Left hindlimb (tissue), 1 donor: ENCODE data around the gene UACA.

ENCODE experiments used
- DNase-seq: peaks from one replicate; pipeline ENCODE4 v3.0.0-alpha.2; 2018

UACA gene

DNA sequence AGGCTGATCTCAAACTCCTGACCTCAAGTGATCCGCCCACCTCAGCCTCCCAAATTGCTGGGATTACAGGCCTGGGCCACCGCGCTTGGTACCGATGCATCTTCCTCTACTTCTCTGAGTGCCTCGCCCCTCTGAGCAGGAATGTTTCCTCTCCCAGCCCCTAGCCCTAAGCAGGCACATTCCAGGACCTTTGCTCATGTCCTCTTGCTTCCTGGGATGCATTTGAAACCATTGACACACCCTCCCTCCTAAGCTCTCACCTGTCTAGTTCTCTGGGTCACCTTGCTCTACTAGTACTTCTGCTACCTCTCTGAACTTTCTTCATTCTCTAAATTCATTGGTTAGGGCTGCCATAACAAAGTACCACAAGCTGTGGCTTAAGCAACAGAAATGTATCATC, 17.9 kb upstream of the UACA start:
- no peak for DNase-seq

- no peak for DNase-seq
These were observed 15.1 kb upstream of the UACA start for GRCh38 chr15:70778258-70779076.

DNA sequence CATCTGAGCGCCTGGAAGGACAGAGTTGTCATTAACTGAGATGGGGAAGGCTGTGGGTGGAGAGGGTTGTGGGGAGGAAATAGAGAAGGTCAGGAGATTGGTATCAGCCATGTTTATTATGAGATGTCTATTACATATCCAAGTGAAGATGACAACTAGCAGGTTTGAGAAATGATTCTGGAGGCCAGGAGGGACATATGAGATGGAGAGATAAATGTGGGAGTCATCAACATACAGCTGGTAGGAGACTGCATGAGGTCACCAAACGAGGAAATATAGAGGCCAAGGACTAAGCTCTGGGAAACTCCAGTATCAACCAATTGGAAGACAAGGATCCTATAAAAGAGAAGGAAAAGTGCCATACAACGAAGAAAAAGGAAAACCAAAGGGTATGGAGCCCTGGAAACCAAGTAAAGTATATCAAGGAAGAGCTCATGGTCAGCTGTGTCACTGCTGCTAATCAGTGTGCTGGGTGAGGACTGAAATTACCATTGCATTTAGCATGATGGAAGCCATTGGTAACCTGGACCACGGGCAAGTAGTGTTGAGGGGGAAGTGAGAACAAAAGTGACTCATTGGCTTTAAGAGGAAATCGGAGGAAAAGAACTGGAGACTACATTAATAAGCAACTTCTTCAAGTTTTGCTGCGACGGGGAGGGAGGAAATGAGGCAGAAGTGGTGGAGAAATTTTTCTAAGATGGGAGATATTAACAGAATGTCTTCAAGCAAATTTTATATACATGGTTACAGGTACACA, 14.0 kb upstream of the UACA start:
- DNase-seq = no peak

DNA sequence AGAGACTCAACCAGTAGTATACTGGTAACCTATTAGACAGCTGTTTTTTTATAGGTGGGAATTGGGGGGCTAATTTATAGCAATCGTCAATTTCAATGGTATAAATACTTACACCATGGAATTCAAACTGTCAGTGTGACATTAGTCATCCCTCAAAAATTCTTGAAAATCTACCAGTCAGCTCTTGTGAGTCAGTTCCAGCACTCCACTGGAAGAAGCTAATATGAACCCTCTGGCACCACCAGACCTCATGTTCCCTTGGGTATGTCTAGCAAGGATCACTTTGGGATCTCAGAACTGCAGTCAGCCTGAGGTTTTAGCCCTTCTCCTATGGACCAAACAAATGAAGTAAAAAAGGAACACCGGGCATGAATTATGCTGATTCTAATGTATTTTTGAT, 11.8 kb upstream of the UACA start:
- no peak for DNase-seq

DNA sequence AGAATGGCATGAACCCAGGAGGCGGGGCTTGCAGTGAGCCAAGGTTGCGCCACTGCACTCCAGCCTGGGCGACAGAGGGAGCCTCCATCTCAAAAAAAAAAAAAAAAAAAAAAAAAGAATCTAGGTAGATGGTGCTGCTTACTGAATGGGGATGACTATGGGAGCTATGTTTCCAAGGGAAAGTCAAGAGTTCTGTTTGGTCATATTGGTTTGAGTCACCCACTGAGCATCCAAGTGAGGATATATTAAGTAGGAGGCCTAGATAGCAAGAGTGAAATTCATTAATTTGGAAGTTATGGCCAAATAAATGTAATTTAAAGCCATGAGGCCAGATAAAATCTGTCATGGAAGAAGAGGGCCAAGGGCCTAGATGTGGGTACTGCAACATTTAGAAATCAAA, 9.0 kb upstream of the UACA start:
- no peak for DNase-seq

DNA sequence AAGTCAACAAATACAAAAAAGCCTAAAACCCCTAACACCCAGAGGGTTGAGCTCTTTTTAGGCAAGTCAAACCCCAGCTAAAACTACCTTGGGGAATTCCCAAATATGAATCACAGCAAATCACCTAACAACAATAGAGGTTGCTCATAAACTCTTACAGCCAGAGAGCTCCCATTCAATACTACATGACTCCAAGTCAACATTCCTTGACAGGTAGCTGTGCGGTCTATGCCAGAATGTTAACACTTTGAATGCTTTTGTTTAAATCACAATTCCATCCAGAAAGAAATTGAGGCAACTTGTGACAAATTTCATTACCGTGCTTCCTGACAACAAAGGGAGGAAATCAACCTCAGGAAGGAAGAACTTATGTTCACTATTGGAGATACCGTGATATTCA, 7.5 kb upstream of the UACA start:
- DNase-seq = no peak

DNA sequence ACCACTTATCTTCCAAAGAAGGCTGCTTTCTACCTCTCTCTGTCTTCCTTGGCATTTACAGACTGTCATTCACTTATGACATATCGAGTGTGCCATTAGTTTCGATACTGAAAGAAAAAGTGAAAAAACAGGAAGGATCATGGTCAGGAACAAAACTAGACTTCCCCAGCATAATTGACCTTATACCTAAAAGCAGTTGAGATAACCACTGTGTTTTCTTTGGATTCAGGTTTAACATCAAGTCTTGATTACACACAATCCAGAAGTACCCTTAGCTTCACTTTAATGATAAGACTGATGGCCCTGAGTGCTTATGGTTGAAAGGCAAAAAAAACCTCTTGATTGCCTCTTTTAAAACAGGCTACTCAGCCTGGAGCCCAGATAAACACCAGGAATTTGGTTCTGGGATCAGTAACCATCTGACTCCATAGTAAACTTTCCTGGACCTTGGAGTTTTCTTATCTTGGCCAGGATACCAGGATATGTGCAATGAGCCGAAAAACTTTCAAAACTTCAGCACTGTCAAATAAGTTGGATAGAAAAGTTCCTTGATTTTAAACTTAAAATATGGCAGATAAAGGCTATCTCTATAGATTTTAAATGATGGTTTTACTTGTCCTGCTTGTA, 5.0 kb upstream of the UACA start:
- no peak for DNase-seq

DNA sequence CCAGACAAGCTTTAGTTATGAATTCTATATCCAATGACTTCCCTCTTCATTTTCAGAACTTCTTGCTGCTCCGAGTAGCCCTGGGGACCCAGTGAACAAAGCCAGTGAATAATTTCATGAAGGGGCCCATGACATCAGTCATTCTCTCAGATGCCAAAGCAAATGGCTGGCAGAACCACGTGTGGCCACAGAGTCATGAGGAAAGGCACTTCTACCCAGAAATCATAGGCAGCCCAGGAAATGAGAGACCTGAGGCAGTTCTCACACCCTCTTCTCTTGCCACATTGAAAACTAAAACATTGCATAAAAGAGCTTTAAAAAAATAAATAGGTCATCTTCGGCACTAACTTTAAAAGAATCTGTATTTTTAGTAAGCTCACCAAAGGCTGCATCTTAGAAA, 4.3 kb upstream of the UACA start:
- no peak for DNase-seq

DNA sequence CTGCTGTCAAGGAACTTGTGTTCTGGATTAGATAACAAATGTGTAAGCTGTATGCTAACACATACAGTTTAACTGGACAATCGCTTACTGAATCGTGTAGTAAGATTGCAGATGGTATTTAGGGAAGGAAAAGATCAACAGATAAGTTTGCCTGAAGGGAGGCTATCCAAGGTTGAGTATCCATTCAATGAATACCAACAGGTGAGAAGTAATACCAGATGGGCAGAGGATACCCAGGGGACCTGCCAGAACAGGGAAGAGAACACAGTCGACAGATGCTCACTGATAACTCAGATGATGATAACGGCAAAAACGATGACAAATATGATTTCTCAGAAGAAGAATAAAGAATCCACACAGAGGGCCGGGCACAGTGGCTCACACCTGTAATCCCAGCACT, 3.2 kb upstream of the UACA start:
- no peak for DNase-seq

DNA sequence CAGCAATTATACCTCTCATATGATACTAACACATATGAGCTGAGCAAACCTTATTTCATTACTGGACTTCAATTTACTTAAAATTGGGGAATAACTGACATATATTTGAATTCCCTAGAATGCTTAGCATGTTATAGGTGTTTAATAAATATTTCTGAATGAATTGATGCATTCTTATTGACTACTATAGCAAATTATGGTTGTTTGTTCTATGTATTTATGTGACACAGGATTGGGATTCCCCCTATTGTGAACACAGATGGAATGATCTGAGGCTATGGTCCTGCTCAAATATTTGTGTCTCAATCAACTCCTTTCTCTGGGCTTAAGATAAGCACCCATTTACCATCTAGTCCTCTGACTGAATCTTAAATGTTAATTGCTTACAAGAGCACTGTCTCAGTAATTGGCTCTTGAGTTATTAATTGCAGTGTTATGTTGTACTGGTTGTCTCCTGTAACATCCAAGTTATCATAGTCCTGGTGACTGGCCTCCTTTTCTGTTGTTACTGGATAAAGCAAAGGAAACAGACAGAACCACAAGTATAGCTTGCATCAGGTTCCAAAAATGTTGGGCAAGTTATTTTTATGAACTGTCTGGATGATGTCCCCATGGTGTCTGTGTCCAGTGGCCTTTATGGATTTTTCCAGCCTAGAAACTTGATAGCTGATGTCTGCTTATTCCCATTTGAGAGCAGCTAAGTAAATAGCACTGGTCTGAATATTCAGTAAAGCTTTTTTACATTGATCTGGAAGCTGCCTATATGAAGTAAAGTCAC, 2.3 kb upstream of the UACA start:
- DNase-seq = no peak

DNA sequence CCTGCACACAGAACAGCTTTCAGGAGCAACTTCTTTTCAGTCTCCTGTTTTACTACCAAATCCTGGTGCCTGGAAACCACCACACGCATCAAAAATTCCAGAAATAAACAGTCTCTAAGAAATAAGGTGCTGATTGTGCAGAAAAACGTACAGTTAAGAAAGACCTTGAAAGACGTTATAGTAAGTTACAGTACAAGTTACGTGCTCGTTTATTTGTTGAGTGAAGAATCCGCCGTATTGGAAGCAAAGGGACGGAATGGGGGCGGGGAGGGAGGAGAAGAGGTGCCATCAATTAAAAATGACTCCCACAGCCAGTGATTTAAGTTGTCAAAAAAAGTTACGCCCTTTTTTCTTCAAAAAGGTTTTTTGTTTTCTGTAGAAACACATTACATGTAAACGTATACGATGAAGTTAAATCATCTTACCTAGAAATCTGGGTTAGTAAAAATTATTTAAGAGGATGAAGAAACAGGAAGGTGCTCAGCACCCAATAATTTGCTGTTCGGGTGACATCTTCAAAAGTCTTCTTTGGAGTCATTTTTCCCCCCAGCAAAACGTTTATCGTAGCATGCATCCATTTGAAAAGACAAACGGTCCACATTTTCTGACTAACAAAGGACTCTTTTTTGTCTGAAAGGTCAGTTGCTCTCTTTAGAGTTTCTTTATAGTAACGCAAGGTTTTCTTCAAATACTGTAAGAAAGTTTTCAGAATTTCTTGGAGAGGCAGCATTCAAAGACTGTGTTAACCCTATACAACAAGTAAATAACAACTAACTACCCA, 782 bp upstream of the UACA start:
- peak; percentile 49 for DNase-seq

- peak; percentile 52 for DNase-seq
These were observed 764 bp downstream of the UACA start for GRCh38 chr15:70762469-70763119.

GRCh38 chr15:70761931-70762468, 1.4 kb downstream of the UACA start:
- no peak for DNase-seq

DNA sequence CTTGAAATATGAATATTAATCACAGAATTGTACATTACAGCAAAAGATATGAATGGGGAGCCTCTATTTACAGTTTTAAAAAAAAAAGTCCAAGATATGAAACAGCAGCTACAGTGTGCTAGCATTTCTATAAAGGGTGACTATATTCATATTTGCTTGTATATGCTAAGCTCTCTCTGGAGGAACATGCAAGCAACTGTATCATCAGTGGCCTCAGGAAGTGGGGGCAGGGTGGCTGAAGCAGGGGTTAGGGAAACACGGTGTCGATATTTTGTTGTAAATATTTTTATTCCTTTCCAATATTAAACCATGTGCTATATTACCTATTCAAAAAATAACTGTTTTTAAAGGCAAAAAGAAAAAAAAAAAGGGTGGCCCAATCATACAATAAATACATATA, 2.3 kb downstream of the UACA start:
- no peak for DNase-seq

DNA sequence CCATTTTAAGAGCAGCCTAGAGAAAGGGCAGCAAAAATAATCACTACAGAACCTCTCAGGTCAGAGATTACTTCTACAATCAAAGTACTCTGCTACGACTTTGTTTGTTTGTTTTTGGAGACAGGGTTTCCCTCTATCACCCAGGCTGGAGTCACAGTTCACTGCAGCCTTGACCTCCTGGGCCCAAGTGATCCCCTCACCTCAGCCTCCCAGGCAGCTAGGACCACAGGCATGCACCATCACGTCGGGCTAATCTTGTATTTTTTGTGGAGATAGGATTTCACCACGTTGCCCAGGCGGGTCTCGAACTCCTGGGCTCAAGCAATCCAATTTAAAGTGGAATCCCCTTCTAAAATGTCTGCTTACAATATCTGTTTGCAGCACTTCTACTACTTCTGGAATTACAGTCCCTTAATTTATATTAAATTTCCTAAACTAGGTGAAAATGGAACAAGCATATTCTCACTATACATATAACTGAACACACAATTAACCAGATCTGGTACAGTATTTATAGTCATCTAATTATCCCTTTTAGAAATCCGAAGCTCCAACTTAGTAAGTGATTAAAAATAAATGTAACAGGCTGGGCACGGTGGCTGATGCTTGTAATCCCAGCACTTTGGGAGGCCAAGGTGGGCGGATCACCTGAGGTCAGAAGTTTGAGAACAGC, 4.4 kb downstream of the UACA start:
- no peak for DNase-seq

GRCh38 chr15:70757627-70758026, 5.7 kb downstream of the UACA start:
- DNase-seq = no peak

GRCh38 chr15:70754862-70755261, 8.5 kb downstream of the UACA start:
- no peak for DNase-seq

DNA sequence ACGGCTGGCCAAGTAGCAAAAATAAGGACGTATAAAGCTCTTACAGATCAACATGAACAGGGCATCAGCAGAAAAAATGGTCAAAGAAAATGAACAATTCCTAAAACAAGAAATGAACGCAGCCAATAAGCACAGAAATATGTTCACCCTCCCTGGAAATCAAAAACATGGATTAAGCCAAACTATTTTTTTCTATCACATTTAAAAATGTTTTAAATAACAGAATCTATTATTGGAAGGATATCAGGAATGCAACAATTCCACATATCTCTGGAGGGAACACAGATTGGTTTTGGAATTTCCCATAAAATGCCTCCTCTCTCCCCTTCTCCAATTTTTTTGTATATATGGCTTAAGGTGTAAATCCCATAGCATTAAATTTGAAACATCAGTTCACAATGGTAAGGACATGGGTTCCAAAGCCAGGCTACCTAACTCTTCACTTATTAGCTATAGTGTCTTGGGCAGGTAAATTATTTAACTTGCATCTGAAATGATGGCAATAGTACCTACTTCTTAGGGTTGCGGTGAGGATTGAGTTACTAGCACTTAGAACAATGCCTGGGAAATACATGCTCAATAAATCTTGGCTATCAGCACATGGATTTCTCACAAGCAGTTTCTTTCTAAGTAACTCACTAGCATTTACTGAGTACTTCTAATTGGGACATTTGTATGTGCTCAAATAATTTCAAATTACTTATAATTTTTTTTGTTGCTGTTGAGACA, 10.1 kb downstream of the UACA start:
- no peak for DNase-seq

GRCh38 chr15:70752193-70752635, 11.1 kb downstream of the UACA start:
- peak; percentile 40 for DNase-seq
